AML-193 (cell line): Measurements from ENCODE around the gene ABCB6.

Experiments
- DNase-seq, 2 experiments: peaks; one replicate each; lab custom pipeline; 2025; lab: John Stamatoyannopoulos, UW

ABCB6 gene

DNA sequence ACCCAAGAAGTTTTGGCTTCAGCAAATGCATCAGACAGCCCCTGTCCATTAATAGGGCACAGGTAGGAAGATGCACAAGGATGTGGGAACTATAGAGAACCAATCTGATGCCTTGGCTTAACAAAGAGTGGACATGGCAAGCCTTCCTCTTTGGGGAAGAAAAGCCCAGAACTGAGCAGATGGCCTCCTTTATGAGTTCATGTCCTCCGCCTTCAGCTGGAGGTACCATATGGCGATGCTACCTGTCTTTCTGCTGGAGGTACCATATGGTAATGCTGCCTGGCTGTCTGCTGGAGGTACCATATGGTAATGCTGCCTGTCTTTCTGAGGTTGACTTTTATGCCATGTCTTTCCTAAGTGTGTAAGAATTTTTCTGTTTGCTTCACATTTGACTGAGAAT, 34.6 kb downstream of the ABCB6 start:
- DNase-seq = no peak

DNA sequence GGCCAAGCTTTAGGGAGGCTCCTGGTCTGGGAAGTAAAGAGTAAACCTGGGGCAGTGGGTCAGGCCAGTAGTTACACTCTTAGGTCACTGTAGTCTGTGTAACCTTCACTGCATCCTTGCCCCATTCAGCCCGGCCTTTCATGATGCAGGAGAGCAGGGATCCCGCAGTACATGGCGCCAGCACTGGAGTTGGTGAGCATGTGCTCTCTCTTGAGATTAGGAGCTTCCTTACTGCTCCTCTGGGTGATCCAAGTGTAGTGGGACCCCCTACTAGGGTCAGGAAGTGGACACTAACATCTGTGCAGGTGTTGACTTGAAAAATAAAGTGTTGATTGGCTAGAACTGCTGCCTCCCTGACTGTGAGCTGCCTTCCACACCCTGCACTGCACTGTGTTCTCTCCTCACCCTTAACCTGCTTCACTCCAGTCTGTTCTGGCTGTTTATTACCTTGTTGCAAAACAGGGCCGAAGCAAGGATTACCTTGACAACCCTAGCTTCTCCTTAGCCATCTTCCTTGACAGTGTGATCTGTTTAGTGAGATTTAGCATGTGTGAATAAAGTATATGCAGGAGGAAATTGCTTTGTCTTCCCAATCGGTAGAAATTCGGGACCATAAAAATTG, 35.5 kb downstream of the ABCB6 start:
- no peak for DNase-seq

DNA sequence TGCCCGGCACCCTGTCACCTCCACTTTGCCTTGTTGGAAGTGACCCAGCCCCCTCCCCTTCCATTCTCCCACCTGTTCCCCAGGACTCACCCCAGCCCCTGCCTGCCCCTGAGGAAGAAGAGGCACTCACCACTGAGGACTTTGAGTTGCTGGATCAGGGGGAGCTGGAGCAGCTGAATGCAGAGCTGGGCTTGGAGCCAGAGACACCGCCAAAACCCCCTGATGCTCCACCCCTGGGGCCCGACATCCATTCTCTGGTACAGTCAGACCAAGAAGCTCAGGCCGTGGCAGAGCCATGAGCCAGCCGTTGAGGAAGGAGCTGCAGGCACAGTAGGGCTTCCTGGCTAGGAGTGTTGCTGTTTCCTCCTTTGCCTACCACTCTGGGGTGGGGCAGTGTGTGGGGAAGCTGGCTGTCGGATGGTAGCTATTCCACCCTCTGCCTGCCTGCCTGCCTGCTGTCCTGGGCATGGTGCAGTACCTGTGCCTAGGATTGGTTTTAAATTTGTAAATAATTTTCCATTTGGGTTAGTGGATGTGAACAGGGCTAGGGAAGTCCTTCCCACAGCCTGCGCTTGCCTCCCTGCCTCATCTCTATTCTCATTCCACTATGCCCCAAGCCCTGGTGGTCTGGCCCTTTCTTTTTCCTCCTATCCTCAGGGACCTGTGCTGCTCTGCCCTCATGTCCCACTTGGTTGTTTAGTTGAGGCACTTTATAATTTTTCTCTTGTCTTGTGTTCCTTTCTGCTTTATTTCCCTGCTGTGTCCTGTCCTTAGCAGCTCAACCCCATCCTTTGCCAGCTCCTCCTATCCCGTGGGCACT, 36.2 kb downstream of the ABCB6 start:
- no peak for DNase-seq

DNA sequence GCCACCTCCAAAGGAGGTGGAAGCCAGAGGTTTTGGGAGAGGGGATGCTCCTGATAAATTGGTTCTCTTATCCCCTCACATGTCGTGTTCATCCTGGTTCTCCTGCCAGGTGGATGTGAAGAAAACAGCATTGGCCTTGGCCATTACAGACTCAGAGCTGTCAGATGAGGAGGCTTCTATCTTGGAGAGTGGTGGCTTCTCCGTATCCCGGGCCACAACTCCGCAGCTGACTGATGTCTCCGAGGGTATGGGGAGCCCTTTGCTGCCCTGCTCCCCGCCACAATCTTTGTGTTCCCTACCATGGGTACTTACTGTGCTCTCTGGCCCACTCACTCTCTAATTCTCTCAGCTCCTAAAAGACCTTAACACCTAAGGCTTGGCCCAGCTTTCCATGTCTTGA, 37.2 kb downstream of the ABCB6 start:
- DNase-seq = no peak

DNA sequence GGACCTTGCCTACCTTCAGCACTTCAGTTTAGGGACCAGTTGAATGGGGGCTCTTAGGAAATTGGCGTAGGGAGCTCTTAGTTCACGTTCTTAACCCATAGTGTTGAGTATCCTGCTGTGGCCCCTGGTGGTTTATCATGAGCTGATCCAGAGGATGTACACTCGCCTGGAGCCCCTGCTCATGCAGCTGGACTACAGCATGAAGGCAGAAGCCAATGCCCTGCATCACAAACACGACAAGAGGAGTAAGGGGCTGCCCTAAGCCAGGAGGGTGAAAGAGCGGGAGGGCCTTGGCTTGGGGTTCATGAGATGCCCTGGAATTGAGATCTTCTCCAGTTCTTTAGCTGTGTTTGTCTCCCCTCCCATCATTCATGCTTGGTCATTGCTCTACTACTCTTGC, 37.8 kb downstream of the ABCB6 start:
- DNase-seq = no peak

DNA sequence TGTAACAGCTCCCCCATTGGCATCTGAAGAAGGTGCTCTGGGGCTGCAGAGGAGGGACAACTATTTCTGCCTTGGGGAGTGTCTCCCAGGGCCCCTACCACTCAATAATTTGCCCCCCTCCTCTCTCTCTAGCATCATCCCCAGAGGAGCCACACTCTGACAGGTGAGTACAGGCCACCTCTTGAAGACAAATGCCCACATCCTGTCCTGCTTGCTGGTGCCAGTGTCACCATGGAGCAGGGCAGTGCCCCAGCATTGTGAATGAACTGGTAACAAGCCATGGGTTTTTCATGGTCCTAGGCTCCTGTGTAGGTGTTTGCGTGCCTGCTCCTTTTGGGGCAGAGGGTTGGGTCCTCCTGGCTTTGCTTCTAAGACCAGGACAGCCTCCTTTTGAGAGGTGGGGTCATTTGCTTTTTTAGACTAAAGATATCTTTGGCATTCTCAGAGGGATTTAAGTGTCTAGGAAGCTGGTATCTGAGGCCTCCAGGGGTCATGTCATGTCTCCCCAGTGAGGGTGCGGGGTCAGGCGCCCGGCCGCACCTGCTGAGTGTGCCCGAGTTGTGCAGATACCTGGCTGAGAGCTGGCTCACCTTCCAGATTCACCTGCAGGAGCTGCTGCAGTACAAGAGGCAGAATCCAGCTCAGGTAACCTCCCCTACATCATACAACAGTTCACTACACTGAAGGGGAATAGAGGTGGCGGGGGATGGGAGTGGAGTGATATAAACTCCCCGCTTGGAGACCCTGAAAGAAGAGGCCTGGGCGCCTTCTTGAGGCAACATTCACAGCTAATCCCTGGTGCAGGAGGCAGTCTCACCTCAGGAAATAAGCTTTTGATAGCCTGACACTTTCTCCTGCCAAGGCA, 38.9 kb downstream of the ABCB6 start:
- DNase-seq = no peak

DNA sequence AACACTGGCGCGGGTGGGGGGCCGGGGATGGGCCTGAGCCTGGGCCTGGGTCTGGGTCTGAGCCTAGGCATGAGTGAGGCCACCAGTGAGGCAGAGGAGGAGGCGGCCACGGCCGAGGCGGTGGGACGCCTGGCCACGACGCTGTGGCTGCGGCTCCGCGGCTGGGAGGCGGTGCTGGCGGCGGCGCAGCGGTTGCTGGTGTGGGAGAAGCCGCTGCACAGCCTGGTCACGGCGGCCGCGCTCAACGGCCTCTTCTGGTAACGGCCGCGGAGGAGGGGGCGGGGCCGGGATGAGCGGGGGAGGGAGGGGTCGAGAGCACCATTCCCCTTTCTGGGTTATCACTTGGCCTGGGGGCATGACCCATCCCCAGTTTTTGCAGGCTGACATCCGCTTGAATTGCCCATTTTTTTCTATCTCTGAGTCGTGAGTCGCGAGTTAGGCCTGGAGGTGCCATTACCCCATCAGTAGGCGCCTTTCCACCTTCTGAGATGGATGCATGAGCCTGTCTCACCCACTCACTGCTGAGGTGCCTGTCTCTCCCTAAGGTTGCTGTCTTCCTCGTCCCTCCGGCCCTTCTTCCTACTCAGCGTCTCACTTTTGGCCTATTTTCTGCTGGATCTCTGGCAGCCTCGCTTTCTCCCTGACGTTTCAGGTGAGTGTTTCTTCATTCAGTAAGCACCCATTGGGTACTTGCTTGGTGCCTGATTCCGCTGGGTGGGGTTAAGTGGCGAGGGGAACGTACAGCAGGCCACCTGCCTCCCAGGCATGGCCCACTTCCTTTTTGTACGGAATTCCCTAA, 40.2 kb downstream of the ABCB6 start:
- DNase-seq = peak in 1 of 2 experiments; percentile 39

DNA sequence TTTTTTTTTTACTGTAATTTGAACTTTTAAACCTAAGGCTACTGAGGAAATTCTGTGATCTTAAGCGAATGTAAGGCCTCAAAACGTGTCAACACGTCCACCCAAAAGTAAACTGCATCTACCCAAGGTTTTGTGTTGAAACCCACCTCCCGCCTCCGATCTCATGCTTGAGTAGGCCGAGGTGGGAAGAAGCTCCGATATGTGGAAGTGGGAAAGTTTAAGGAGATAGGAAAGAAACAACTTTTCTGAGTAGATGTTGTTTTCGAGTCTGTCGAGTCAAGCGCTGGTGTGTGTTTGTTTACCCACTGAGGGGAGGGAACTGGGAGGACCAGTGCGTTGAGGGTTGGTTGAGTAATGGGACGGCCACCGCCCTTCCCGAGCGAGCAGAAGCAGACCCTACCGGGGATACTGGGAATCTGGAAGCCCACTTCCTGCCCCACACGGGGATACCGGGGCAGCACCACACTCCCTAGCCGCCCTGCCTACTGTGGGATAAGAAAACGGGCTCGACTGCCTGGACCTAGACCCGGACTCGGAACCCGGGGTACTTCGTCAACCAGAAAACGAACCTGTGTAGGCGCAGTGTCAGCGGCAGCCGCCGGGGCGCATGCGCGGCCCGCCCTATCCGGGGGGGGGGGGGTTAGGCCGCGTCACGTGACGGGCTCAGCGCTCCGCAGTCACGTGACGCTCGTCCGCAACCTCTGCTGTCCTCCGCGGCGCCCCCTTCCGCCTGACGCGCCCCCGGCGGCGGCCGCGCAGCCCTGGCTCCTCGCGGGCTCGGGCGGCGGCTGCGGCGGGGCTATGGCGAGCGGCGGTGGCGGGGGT, 41.0 kb downstream of the ABCB6 start, which contains the start of gene RETREG2:
TSS of gene RETREG2 (plus strand) at position 724 of the 825 bp plus-strand sequence. CDS start at position 802, 78 bp downstream.
- DNase-seq = peak; percentile 81

DNA sequence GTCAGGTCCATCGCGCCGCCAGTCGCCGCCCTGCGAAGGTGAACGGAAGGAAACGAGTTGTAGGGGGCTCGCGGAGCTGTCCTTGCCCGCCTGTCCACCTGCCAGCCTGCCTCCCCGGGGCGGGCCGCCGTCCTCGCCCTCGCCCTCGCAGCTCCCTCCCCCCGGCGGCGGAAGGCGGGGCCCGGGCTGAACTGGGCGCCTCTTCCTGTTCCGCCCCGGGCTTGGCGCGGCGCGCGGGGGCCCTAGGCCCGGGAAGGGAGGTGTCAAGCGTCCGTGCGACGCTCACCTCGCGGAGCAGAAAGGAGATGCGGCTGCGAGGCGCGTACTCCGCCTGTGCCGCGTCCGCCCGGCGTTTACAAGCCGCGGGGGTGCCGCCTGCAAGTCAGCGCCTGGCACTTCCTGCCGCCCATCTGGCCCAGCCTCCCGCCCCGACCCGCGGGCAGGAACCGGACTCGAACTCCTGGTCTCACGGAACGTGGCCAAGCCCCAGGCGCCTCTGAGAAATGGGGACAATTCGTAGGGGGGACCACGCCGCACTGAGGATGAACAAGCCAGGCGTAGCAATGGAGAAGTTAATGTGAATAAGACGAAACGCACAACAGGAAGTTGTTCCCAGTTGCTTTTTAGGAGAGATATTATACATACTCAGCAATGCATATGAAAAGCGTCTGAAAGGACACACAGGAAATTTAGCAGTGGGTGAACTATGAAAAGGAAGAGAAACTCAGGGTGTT, 41.8 kb downstream of the ABCB6 start, which contains the start of gene CNPPD1:
TSS of gene CNPPD1 (minus strand) at position 108 of the 734 bp plus-strand sequence. CDS start at position 11, 97 bp downstream.
- DNase-seq = peak; percentile 67 to 82

DNA sequence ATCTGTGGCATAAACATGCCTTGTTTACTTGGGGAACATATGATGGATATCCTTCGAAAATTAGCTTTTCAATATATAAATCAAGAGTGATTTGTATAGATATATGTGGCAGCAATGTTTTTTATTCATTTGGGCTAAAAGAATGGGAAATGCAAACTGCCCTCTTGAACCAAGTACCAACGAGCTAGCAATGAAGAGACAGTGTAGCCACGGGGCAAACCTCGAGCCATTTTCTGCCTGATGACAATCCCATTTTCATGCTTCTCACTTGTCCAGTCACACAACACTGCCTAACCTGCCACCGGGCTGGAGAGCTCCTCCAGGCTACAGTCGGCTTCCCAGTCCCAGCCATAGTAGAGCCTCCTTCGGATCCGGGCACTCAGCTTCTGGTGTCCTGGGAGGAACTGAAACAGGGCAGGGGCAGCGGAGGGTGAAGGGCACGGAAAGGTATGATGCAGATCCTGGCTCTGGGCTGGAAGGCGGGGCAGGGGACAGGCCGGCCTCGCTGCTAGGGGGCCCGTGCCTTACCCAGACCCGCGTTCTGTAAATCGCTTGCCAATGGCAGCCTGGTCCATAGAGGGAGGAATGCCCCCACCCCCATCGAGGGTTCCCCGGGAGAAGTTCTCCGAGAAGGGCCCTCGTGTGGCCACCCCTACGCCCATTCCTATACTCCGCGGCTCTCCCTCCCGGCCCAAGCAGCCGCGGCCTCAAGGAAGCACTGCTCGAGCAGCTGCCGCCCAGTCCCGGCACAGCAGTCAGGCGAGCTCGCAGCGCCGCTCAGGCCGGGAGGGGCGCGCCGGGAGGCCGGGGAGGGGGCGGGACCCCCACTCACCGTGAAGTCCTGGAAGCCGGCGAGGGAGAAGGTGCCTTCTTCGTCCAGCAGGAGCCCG, 42.6 kb downstream of the ABCB6 start:
- no peak for DNase-seq

DNA sequence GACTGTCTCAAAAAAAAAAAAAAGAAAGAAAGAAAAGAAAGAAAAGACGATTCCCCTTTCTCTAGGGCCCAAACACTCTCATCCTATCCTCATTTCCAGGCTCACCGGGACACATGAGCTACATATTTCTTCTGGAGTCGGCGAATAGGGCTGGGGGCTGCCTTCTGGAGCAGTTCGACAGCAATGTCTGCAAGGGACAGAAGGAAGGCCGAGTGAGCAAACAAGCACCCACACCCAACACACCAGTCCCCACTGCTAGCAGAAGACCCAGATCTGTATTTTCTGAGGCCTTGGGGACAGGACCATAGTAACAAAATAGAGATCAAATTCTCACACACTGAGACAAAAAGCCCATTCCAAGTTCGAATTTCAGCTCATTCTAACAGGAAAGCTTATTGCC, 43.3 kb downstream of the ABCB6 start:
- no peak for DNase-seq

DNA sequence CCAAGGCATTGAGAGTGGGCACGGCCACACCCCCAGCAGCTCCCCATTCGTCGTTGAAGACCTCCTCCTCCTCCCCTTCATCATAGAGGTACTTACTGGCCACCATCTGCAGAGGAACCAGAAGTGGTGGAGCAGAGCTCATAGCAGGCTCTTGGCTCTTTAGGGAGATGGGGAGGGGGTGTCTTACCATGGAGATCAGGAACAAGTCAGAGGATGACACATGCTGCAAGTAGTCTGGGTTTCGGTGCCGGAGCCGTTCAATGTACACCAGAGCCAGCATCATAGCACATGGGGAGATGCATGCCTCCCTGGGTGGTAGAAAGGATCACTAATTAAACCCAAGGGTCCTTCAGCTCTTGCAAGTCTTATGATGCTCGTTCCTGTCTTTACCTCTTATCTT, 44.0 kb downstream of the ABCB6 start:
- DNase-seq = no peak

DNA sequence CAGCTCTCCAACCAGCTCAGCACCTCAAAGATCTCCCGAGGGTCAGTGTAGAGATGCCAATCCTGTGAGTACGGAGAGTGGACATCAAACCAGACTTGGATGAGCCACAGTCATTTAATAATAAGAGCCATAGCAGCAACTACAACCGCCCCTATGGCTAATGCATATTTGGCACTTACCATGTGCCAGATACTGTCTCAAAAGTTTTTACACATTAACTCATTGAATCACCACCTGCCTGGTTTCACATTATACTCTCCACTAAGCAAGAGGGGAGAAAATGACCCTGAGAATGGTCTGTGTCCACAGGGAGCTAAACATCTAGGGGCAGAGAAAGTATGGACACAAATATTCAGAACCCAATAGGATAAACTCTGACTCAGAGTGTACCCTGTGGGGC, 44.6 kb downstream of the ABCB6 start:
- no peak for DNase-seq

DNA sequence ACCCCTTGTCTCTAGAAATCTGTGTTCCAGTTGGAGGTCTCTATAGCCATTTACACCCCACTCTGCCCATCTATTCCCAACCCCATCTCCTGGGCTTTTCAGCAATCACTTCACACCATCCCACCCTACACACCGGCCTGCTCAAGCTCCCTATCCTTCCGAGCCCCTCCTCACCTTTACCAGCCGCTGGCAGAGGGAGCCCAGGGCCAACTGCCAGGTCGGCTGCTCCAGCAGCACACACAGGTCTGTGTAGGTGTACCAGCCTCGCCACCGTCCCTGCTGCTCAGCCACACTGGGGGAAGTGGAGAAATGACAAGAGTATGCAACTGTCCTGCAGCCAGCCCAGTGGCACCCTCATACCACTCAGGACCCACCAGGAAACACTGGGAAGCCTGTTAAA, 45.6 kb downstream of the ABCB6 start:
- DNase-seq = no peak

DNA sequence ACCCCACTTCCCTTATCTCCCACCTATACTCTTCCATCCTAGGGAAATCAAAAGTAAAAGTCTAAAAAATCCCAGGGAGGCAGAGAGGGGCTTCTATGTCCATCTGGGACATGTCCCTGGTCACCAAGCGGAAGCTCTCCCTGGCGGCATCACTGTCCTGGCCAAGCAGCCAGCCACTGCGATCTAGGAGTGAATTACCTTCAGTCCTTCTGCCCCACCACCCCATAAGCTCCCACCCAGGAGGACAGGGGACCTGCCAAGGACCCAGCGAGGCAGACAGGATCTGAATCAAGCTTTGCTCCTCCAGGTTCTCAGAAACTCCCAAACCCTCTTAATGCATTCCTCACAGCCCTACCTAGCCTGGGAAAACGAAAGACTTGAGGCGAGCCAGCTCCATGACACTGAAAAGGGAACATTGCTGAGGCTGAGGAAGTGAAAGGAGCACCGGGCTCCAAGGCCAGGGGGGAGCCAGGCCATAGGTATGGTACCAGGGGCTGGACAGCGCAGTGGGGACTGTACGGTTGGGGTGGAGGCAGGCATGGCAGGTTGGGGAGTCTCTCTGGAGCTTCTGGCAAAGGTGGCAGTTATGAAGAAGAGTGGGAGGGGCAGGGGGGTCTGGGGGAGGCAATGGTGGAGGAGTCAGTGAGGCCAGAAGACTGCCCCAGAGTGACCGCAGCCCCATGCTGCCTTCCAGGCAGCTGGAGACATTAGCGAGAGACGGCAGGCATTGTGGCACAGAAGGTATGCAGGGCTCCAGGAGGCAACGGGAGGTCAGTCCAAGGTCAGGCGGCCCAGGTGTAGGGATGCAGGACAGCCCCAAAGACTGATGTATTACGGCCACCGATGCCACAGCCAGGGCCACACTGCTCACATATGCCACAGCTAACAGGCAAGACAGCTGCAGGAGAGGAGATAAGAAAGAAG, 46.3 kb downstream of the ABCB6 start:
- no peak for DNase-seq

DNA sequence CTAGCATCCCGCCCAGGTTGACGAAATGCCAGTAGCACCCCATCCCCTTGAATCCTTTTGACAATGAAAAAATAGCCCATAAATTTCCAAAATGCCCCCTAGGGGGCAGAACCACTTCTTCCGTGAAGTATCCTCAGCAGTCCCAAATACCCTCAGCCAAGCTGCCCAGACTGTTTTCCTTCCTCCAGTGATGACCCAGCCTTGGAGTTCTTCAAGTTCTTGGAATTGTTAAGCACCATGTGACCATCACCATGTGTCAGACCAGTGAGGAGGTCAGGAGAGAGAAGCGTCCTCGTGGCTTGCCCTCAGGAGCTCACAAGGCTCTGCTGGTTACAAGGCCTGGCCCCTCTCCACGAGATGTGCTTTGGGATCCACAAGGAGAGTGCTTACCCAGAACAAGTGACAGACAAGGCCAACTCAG, 47.5 kb downstream of the ABCB6 start:
- peak; percentile 25 to 27 for DNase-seq

DNA sequence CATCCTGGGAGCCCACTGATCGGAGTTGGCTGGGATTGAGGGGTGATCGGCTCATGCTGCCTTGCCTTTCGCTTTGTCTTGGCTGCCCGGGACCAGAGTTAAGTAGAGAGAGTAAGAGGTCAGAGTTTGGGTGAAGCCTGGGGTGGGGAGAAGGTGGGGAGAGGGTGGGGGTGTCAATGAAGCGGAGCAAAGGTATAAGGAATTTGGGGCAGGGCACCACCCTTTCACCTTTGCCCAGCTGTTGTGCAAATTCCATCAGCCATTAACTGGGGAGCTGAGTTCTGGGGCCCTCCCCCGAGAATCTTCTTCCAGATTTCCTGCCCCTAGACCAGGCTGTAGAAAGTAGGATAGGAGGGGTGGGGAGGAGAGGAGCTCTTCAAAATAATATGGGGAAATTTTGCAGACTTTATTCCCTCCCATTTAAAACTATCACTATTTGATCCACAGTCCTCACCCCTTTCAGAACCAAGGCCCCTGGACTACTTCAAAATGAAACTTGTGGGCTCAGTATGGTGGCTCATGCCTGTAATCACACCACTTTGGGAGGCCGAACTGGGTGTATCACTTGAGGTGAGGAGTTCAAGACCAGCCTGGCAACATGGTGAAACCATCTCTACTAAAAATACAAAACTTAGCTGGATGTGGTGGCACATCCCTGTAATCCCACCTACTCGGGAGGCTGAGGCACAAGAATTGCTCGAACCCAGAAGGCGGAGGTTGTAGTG, 48.7 kb downstream of the ABCB6 start, which contains the start of gene SLC23A3:
TSS of gene SLC23A3 (minus strand) at position 100 of the 725 bp plus-strand sequence. CDS start at position 55, 45 bp downstream.
- DNase-seq = no peak
